Measurements from ENCODE around the gene ARMC9. TPM values are rescaled to one million over a fixed set of nuclear protein-coding genes. Genes with fewer than 3 reads are reported as not detected.
A peak's percentile ranks its signal among the peaks of the same experiment; 100 is the strongest.

ARMC9 gene
- total RNA-seq, 1 experiment from 2014 or later = 42.7 TPM

DNA sequence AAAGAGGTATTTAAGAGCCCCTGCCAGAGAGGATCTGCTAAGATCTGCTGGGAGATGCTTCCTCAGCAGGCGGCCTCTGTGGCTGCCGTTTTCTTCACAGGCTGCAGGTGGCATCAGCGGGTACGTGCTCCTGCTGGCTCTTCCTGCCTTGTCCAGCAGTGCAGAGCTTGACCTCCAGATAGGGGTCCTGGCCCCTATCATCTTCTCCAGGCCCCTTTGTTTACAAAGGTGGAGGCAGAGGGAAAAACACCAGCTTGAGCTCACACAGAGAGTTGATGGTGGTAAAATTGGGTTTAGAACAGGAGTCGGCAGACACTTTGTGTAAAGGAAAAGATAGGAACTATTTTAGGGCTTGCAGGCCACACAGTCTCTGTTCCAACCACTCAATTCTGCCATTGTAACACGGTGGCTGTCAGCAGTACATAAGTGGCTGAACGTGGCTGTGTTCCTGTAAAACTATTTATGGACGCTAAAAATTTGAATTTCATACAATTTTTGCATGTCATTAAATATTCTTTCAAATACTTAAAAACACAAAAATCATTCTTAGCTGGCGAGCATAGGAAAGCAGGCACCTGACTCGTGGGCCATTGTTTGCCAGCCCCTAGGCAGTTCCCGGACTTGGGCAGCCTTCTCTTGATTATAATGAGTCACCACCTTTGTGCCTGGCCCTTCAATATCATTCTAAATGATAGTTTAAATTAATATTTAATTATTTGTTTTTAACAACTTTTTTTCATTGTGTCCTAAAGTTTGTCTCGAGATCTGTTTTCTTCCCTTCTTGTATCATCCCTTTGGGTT lies 98.9 kb downstream of the ARMC9 start:
- in situ Hi-C loops (cut with HindIII; ENCODE audit: low pct_unique_long_range_greater_than_20kb, low sequenced_read_pairs) = no loop called here
- intact Hi-C loops (cut with micrococcal nuclease; ENCODE audit: unreplicated experiment) = loop anchor here (2.0 kb wide), 1 partner anchor 105 kb away; no protein-coding TSS in a partner anchor
- BruUV-seq (replicated peaks) = no TSS peak
- Histone ChIP-seq H3K36me3 (ENCODE audit: control insufficient read depth, insufficient read depth, low read length) (no peaks in the 10 kb centered on the region), H3K4me1 (ENCODE audit: control insufficient read depth, insufficient read depth, low read length) (peaks cover 15% of the 10 kb centered on the region), H3K9me3 (ENCODE audit: control insufficient read depth, insufficient read depth, low read depth, low read length) (no peaks in the 10 kb centered on the region), H3K4me3 (ENCODE audit: low read depth in 2 of 2, low read length in 2 of 2) (no peak overlapping the region), H3K27ac (ENCODE audit: low read length) (peak overlapping the region; percentile 67), H3K27me3 (ENCODE audit: control insufficient read depth, insufficient read depth, low read length) (no peaks in the 10 kb centered on the region)
- TF ChIP-seq, protein P1, sequence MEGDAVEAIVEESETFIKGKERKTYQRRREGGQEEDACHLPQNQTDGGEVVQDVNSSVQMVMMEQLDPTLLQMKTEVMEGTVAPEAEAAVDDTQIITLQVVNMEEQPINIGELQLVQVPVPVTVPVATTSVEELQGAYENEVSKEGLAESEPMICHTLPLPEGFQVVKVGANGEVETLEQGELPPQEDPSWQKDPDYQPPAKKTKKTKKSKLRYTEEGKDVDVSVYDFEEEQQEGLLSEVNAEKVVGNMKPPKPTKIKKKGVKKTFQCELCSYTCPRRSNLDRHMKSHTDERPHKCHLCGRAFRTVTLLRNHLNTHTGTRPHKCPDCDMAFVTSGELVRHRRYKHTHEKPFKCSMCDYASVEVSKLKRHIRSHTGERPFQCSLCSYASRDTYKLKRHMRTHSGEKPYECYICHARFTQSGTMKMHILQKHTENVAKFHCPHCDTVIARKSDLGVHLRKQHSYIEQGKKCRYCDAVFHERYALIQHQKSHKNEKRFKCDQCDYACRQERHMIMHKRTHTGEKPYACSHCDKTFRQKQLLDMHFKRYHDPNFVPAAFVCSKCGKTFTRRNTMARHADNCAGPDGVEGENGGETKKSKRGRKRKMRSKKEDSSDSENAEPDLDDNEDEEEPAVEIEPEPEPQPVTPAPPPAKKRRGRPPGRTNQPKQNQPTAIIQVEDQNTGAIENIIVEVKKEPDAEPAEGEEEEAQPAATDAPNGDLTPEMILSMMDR (IDR thresholded peaks at IDR 0.05) = peak; percentile 92
- no peak for TF ChIP-seq POLR2AphosphoS5 (IDR thresholded peaks at IDR 0.05; ENCODE audit: low read depth, low read length)
- DNase-seq (ENCODE audit: low read depth, low spot score) = peak; percentile 45
- CTCF ChIA-PET = interaction anchor here (0.7 to 1.2 kb wide), 5 partner anchors 9 to 115 kb away, joined by 3 to 8 read pairs (median 3); no protein-coding TSS in a partner anchor
- POLR2A ChIA-PET = interaction anchor here (0.6 kb wide), 1 partner anchor 68 kb away, joined by 3 read pairs; no protein-coding TSS in a partner anchor
- ATAC-seq = peak; percentile 94

DNA sequence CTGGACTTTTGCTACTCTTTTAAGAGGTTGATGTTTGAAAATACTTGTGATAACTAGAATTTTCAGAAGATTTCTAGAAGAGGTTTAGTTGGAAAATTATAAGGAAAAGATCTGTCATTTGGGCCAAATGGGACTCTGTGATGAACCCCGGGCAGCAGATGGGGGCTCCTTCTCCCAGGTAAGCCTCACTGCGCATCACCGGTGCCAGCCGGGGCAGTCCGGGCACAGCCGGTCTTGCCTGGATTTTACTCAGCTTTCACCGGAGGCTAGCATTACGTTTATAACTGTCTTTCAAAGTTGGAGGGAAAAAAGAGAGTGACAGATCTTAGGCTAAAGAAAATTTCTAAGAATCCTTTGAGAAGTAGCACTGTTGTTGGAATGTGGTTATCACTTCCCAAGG lies 99.7 kb downstream of the ARMC9 start:
- no peak overlapping the region for H3K4me3 ChIP-seq (ENCODE audit: low read depth in 2 of 2, low read length in 2 of 2)
- H3K27me3 ChIP-seq (ENCODE audit: control insufficient read depth, insufficient read depth, low read length) = no peaks in the 10 kb centered on the region
- no peaks in the 10 kb centered on the region for H3K36me3 ChIP-seq (ENCODE audit: control insufficient read depth, insufficient read depth, low read length)
- BruUV-seq (replicated peaks) = no TSS peak
- in situ Hi-C loops (cut with HindIII; ENCODE audit: low pct_unique_long_range_greater_than_20kb, low sequenced_read_pairs) = no loop called here
- H3K4me1 ChIP-seq (ENCODE audit: control insufficient read depth, insufficient read depth, low read length) = peaks cover 15% of the 10 kb centered on the region
- ATAC-seq (no peak), DNase-seq (ENCODE audit: low read depth, low spot score) (no peak)
- TF ChIP-seq SIN3A (IDR thresholded peaks at IDR 0.05; ENCODE audit: borderline replicate concordance, insufficient read depth, low read depth, low read length) (no peak), TCF7L2 (IDR thresholded peaks at IDR 0.05; ENCODE audit: low read depth, low read length) (no peak), POLR2AphosphoS5 (IDR thresholded peaks at IDR 0.05; ENCODE audit: low read depth, low read length) (no peak)
- TF ChIP-seq, protein P1 (IDR thresholded peaks at IDR 0.05) = no peak
- TF ChIP-seq, protein P2, sequence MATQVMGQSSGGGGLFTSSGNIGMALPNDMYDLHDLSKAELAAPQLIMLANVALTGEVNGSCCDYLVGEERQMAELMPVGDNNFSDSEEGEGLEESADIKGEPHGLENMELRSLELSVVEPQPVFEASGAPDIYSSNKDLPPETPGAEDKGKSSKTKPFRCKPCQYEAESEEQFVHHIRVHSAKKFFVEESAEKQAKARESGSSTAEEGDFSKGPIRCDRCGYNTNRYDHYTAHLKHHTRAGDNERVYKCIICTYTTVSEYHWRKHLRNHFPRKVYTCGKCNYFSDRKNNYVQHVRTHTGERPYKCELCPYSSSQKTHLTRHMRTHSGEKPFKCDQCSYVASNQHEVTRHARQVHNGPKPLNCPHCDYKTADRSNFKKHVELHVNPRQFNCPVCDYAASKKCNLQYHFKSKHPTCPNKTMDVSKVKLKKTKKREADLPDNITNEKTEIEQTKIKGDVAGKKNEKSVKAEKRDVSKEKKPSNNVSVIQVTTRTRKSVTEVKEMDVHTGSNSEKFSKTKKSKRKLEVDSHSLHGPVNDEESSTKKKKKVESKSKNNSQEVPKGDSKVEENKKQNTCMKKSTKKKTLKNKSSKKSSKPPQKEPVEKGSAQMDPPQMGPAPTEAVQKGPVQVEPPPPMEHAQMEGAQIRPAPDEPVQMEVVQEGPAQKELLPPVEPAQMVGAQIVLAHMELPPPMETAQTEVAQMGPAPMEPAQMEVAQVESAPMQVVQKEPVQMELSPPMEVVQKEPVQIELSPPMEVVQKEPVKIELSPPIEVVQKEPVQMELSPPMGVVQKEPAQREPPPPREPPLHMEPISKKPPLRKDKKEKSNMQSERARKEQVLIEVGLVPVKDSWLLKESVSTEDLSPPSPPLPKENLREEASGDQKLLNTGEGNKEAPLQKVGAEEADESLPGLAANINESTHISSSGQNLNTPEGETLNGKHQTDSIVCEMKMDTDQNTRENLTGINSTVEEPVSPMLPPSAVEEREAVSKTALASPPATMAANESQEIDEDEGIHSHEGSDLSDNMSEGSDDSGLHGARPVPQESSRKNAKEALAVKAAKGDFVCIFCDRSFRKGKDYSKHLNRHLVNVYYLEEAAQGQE (IDR thresholded peaks at IDR 0.05; ENCODE audit: insufficient read depth in 1 of 2, low read depth in 2 of 2, low read length in 1 of 2) = no peak
- H3K9me3 ChIP-seq (ENCODE audit: control insufficient read depth, insufficient read depth, low read depth, low read length) = no peaks in the 10 kb centered on the region
- ChIA-PET CTCF (interaction anchor here (0.9 kb wide), 1 partner anchor 114 kb away, joined by 3 read pairs; no protein-coding TSS in a partner anchor), POLR2A (no interaction called here)
- peak overlapping the region; percentile 67; the same call in 1 of the 2 replicates for H3K27ac ChIP-seq (ENCODE audit: low read length)
- intact Hi-C loops (cut with micrococcal nuclease; ENCODE audit: unreplicated experiment) = no loop called here
